Body of pancreas (tissue), 4 donors: ENCODE data around the gene DDX18.

Experiments used
- CTCF ChIP-seq, 7 experiments: fragments of 450-650 bp in 4 of 7; fragments of 200-600 bp in 3 of 7; sonication (generic) in 3 of 7; IDR thresholded peaks; one replicate each; pipeline ENCODE4 v1.5.1; 2016 to 2019; ENCODE audit warnings: antibody characterized with exemption in 7 of 7
- POLR2A ChIP-seq, 3 donors: fragments of 450-650 bp; IDR thresholded peaks; one replicate each; pipeline ENCODE4 v1.6.1; 2016; ENCODE audit warnings: antibody characterized with exemption in 3 of 3, mild to moderate bottlenecking in 2 of 3

GRCh38 chr2:117815946-117816345 is 1.5 kb downstream of the DDX18 start:
- TF ChIP-seq POLR2A (IDR thresholded peaks at IDR 0.05): no peak
- TF ChIP-seq CTCF (IDR thresholded peaks at IDR 0.05): no peak
